SK-N-SH treated with all-trans-retinoic acid at 6 μM for 48 hours (cell line): ENCODE data around the gene SLC10A6.

Experiments
- ATAC-seq: fragments of 200-7000 bp; cut with Tn5 transposase; 3 replicates; pipeline ENCODE4 v1.9.1; 2020; ENCODE audit warnings: mild to moderate bottlenecking, moderate library complexity
- ARNTL ChIP-seq: fragments of 450-650 bp; formaldehyde crosslinking; IDR thresholded peaks from 2 replicates; pipeline ENCODE4 v1.5.0; 2020; ENCODE audit warnings: low read depth, mild to moderate bottlenecking, moderate library complexity, borderline replicate concordance
- BACH2 ChIP-seq: fragments of 250-450 bp; sonication (Bioruptor Pico); IDR thresholded peaks from 2 replicates; pipeline ENCODE4 v1.9.0; 2021; ENCODE audit warnings: mild to moderate bottlenecking, borderline replicate concordance
- CREB5 ChIP-seq: fragments of 250-450 bp; sonication (Bioruptor Pico); IDR thresholded peaks from 2 replicates; pipeline ENCODE4 v1.5.1; 2020; ENCODE audit warnings: low read depth, mild to moderate bottlenecking, moderate library complexity
- CSDC2 ChIP-seq: fragments of 250-450 bp; sonication (Bioruptor Pico); IDR thresholded peaks from 2 replicates; pipeline ENCODE4 v1.5.0; 2020; ENCODE audit warnings: mild to moderate bottlenecking, moderate library complexity
- ESRRG ChIP-seq: fragments of 250-450 bp; sonication (Bioruptor Pico); IDR thresholded peaks from 2 replicates; pipeline ENCODE4 v1.6.1; 2021; ENCODE audit warnings: mild to moderate bottlenecking
- GLIS3 ChIP-seq: fragments of 250-450 bp; sonication (Bioruptor Pico); IDR thresholded peaks from 2 replicates; pipeline ENCODE4 v1.5.0; 2020; ENCODE audit warnings: mild to moderate bottlenecking, moderate library complexity
- ISL1 ChIP-seq: fragments of 250-450 bp; sonication (Bioruptor Pico); IDR thresholded peaks from 2 replicates; pipeline ENCODE4 v2.1.2; 2022; ENCODE audit warnings: mild to moderate bottlenecking, moderate library complexity
- OSR1 ChIP-seq: fragments of 250-450 bp; sonication (Bioruptor Pico); IDR thresholded peaks from 2 replicates; pipeline ENCODE4 v1.8.0; 2022; ENCODE audit warnings: moderate library complexity, mild to moderate bottlenecking, inconsistent platforms
- PPARA ChIP-seq: fragments of 250-450 bp; sonication (Bioruptor Pico); IDR thresholded peaks from 2 replicates; pipeline ENCODE4 v1.5.0; 2020; ENCODE audit warnings: mild to moderate bottlenecking, borderline replicate concordance
- SNAI2 ChIP-seq: fragments of 250-450 bp; sonication (Bioruptor Pico); IDR thresholded peaks from 2 replicates; pipeline ENCODE4 v1.5.0; 2020; ENCODE audit warnings: mild to moderate bottlenecking, moderate library complexity
- TCF4 ChIP-seq: fragments of 250-450 bp; sonication (Bioruptor Pico); IDR thresholded peaks from 2 replicates; pipeline ENCODE4 v1.8.0; 2021; ENCODE audit warnings: mild to moderate bottlenecking, moderate library complexity, borderline replicate concordance
- TOX ChIP-seq: fragments of 250-450 bp; sonication (Bioruptor Pico); IDR thresholded peaks from 2 replicates; pipeline ENCODE4 v1.8.0; 2021; ENCODE audit warnings: mild to moderate bottlenecking, moderate library complexity, borderline replicate concordance
- TSHZ2 ChIP-seq: fragments of 250-450 bp; sonication (Bioruptor Pico); IDR thresholded peaks from 2 replicates; pipeline ENCODE4 v1.5.0; 2020; ENCODE audit warnings: mild to moderate bottlenecking, moderate library complexity
- ZC3H10 ChIP-seq: fragments of 250-450 bp; sonication (Bioruptor Pico); IDR thresholded peaks from 2 replicates; pipeline ENCODE4 v1.5.1; 2021; ENCODE audit warnings: mild to moderate bottlenecking, moderate library complexity
- ZFP3 ChIP-seq: fragments of 250-450 bp; sonication (Bioruptor Pico); IDR thresholded peaks from 2 replicates; pipeline ENCODE4 v1.5.0; 2020; ENCODE audit warnings: mild to moderate bottlenecking, moderate library complexity
- ZFP30 ChIP-seq: fragments of 450-650 bp; formaldehyde crosslinking; IDR thresholded peaks from 2 replicates; pipeline ENCODE4 v1.5.0; 2022; ENCODE audit warnings: mild to moderate bottlenecking, moderate library complexity
- ZNF565 ChIP-seq: fragments of 450-650 bp; formaldehyde crosslinking; conservative IDR thresholded peaks from 2 replicates; pipeline ENCODE4 v1.5.0; 2020; ENCODE audit warnings: low read depth, mild to moderate bottlenecking, moderate library complexity
- ZNF8 ChIP-seq: fragments of 450-650 bp; formaldehyde crosslinking; IDR thresholded peaks from 2 replicates; pipeline ENCODE4 v1.5.0; 2020; ENCODE audit warnings: mild to moderate bottlenecking, moderate library complexity
- TF ChIP-seq, protein P1 (sequence below): fragments of 250-450 bp; sonication (Bioruptor Pico); IDR thresholded peaks from 2 replicates; pipeline ENCODE4 v1.8.0; 2021; ENCODE audit warnings: low read depth, mild to moderate bottlenecking, moderate library complexity, borderline replicate concordance
- TF ChIP-seq, protein P2 (sequence below): fragments of 250-450 bp; sonication (Bioruptor Pico); IDR thresholded peaks from 2 replicates; pipeline ENCODE4 v1.8.0; 2020; ENCODE audit warnings: mild to moderate bottlenecking, moderate library complexity, borderline replicate concordance
- TF ChIP-seq, protein P3 (sequence below): fragments of 250-450 bp; sonication (Bioruptor Pico); IDR thresholded peaks from 2 replicates; pipeline ENCODE4 v1.5.1; 2021; ENCODE audit warnings: mild to moderate bottlenecking, moderate library complexity

SLC10A6 gene

DNA sequence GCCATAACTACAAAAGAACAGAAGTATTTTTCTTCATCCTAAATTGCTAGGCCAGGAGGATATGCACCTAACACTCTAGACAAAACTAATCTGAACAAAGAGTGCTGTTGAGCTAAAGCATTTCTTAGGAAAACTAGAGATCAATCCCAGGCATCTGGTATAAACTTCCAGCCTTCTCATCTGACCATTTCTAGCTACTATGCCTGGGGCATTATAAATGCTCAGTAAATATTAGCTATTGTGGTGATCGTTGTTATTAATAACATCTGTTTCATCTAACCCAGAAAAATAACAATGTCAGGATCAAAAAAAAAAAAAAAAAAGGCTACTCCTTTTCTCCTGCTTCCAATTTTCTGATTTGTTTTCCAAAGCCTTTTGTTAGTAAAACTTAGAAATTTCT lies 7.7 kb upstream of the SLC10A6 start:
- TF ChIP-seq ZFP30 (no peak), ARNTL (no peak), TCF4 (CRISPR knock-in tag) (no peak), OSR1 (no peak), BACH2 (CRISPR knock-in tag) (no peak), CREB5 (CRISPR knock-in tag) (no peak), ESRRG (CRISPR knock-in tag) (no peak), TOX (CRISPR knock-in tag) (no peak), ZFP3 (CRISPR knock-in tag) (no peak), ZNF8 (no peak), PPARA (CRISPR knock-in tag) (no peak), SNAI2 (CRISPR knock-in tag) (no peak), ZC3H10 (CRISPR knock-in tag) (no peak)
- TF ChIP-seq, protein P1, sequence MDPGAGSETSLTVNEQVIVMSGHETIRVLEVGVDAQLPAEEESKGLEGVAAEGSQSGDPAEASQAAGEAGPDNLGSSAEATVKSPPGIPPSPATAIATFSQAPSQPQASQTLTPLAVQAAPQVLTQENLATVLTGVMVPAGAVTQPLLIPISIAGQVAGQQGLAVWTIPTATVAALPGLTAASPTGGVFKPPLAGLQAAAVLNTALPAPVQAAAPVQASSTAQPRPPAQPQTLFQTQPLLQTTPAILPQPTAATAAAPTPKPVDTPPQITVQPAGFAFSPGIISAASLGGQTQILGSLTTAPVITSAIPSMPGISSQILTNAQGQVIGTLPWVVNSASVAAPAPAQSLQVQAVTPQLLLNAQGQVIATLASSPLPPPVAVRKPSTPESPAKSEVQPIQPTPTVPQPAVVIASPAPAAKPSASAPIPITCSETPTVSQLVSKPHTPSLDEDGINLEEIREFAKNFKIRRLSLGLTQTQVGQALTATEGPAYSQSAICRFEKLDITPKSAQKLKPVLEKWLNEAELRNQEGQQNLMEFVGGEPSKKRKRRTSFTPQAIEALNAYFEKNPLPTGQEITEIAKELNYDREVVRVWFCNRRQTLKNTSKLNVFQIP, result no peak
- TF ChIP-seq, protein P2, sequence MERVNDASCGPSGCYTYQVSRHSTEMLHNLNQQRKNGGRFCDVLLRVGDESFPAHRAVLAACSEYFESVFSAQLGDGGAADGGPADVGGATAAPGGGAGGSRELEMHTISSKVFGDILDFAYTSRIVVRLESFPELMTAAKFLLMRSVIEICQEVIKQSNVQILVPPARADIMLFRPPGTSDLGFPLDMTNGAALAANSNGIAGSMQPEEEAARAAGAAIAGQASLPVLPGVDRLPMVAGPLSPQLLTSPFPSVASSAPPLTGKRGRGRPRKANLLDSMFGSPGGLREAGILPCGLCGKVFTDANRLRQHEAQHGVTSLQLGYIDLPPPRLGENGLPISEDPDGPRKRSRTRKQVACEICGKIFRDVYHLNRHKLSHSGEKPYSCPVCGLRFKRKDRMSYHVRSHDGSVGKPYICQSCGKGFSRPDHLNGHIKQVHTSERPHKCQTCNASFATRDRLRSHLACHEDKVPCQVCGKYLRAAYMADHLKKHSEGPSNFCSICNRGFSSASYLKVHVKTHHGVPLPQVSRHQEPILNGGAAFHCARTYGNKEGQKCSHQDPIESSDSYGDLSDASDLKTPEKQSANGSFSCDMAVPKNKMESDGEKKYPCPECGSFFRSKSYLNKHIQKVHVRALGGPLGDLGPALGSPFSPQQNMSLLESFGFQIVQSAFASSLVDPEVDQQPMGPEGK (CRISPR knock-in tag), result no peak
- TF ChIP-seq, protein P3, sequence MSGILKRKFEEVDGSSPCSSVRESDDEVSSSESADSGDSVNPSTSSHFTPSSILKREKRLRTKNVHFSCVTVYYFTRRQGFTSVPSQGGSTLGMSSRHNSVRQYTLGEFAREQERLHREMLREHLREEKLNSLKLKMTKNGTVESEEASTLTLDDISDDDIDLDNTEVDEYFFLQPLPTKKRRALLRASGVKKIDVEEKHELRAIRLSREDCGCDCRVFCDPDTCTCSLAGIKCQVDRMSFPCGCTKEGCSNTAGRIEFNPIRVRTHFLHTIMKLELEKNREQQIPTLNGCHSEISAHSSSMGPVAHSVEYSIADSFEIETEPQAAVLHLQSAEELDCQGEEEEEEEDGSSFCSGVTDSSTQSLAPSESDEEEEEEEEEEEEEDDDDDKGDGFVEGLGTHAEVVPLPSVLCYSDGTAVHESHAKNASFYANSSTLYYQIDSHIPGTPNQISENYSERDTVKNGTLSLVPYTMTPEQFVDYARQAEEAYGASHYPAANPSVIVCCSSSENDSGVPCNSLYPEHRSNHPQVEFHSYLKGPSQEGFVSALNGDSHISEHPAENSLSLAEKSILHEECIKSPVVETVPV (CRISPR knock-in tag), result no peak
- ATAC-seq, result peak; percentile 22; the same call in 1 of the 3 replicates

- TF ChIP-seq ZNF8 (no peak), TSHZ2 (no peak), GLIS3 (CRISPR knock-in tag) (no peak), ZNF565 (no peak), PPARA (CRISPR knock-in tag) (no peak), TOX (CRISPR knock-in tag) (no peak), ARNTL (no peak), ZFP30 (no peak), ISL1 (CRISPR knock-in tag) (no peak), CSDC2 (no peak), OSR1 (no peak)
- TF ChIP-seq, protein P1, result no peak
- TF ChIP-seq, protein P2 (CRISPR knock-in tag), result no peak
- ATAC-seq, result no peak; the same call in 2 of the 3 replicates
Measured at GRCh38 chr4:86855572-86855971, 6.4 kb upstream of the SLC10A6 start.
